ENCODE data around the gene ANO7.

Gene ANO7

DNA sequence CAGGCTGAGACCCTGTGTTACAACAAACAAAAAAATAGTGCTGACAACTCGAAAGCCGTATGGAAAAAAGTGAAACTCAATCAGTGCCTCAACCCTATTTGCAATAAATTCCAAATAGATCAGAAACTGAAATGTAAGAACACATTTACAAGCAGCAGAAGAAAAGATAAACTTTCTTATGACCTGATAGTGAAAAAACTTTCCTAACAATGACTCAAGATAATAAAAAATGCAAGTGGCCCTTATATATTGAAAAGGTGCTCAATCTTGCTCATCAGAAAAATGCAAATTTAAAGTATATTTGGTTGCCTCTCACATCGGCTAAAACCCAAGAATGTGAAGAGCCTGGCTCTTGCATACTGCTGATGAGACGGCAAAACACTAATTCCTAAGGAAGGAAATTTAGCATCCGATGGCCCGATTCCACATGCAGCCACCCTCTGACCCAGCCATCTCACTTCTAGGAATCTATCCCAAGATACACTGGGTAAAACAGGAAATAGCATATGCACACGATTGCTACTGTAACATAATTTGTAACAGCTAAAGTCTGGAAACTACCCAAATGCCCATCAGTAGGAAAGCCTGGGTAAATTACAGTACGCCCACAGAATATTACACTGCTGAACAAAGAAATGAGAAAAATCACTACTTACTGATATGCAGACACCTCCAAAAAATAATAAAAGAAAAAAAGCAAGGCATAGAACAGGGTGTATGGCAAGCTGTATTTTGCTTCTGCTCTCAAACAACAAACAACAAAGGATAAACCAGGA lies 70.2 kb downstream of the ANO7 start:
- TF ChIP-seq EZH2 (IDR thresholded peaks at IDR 0.05; ENCODE audit: borderline replicate concordance, low read depth, low read length, severe bottlenecking) (no peak), CTCF (IDR thresholded peaks at IDR 0.05; ENCODE audit: borderline replicate concordance, extremely low read depth, low read length, poor library complexity, severe bottlenecking) (no peak)
- Histone ChIP-seq H3K36me3 (ENCODE audit: insufficient read depth, low read length) (peaks cover 91% of the 10 kb centered on the region), H3K4me1 (ENCODE audit: insufficient read depth, low read length) (no peaks in the 10 kb centered on the region), H3K9ac (ENCODE audit: low read depth, low read length) (no peak overlapping the region), H4K20me1 (ENCODE audit: insufficient read depth, low read length) (0 out of 2 replicates have a peak, but pooled peaks cover 2% of the 10 kb centered on the region), H2AFZ (ENCODE audit: low read depth, low read length) (no peak overlapping the region), H3K4me3 (ENCODE audit: low read depth in 1 of 2, low read length in 2 of 2) (no peak overlapping the region), H3K79me2 (ENCODE audit: insufficient read depth, low read length) (no peaks in the 10 kb centered on the region), H3K4me2 (ENCODE audit: insufficient read depth, low read length) (no peak overlapping the region), H3K9me3 (ENCODE audit: insufficient read depth, low read length, severe bottlenecking) (no peaks in the 10 kb centered on the region), H3K27me3 (ENCODE audit: insufficient read depth, low read length, poor library complexity) (no peaks in the 10 kb centered on the region), H3K27ac (ENCODE audit: low read length) (no peak overlapping the region)
- no peak for ATAC-seq (ENCODE audit: insufficient read depth, low read depth)
- DNase-seq: no peak

GRCh38 chr2:241260911-241261310 lies 72.4 kb downstream of the ANO7 start:
- Histone ChIP-seq H3K4me2 (ENCODE audit: insufficient read depth, low read length) (no peak overlapping the region), H4K20me1 (ENCODE audit: insufficient read depth, low read length) (0 out of 2 replicates have a peak, but pooled peaks cover 5% of the 10 kb centered on the region), H3K36me3 (ENCODE audit: insufficient read depth, low read length) (peaks cover 89% of the 10 kb centered on the region), H3K27me3 (ENCODE audit: insufficient read depth, low read length, poor library complexity) (no peaks in the 10 kb centered on the region), H3K9ac (ENCODE audit: low read depth, low read length) (no peak overlapping the region), H3K4me1 (ENCODE audit: insufficient read depth, low read length) (no peaks in the 10 kb centered on the region), H3K27ac (ENCODE audit: low read length) (no peak overlapping the region), H3K79me2 (ENCODE audit: insufficient read depth, low read length) (no peaks in the 10 kb centered on the region), H3K4me3 (ENCODE audit: low read depth in 1 of 2, low read length in 2 of 2) (no peak overlapping the region), H2AFZ (ENCODE audit: low read depth, low read length) (no peak overlapping the region), H3K9me3 (ENCODE audit: insufficient read depth, low read length, severe bottlenecking) (no peaks in the 10 kb centered on the region)
- TF ChIP-seq CTCF (IDR thresholded peaks at IDR 0.05; ENCODE audit: borderline replicate concordance, extremely low read depth, low read length, poor library complexity, severe bottlenecking) (no peak), EZH2 (IDR thresholded peaks at IDR 0.05; ENCODE audit: borderline replicate concordance, low read depth, low read length, severe bottlenecking) (no peak)
- ATAC-seq (ENCODE audit: insufficient read depth, low read depth) (no peak), DNase-seq (no peak)

GRCh38 chr2:241261628-241262027 lies 73.2 kb downstream of the ANO7 start:
- no peak overlapping the region for H3K9ac ChIP-seq (ENCODE audit: low read depth, low read length)
- no peak overlapping the region for H3K27ac ChIP-seq (ENCODE audit: low read length)
- DNase-seq (no peak), ATAC-seq (ENCODE audit: insufficient read depth, low read depth) (no peak)
- peaks cover 4% of the 10 kb centered on the region; the same call in 1 of the 2 replicates for H3K79me2 ChIP-seq (ENCODE audit: insufficient read depth, low read length)
- no peak overlapping the region for H3K4me3 ChIP-seq (ENCODE audit: low read depth in 1 of 2, low read length in 2 of 2)
- no peak overlapping the region for H2AFZ ChIP-seq (ENCODE audit: low read depth, low read length)
- no peak overlapping the region for H3K4me2 ChIP-seq (ENCODE audit: insufficient read depth, low read length)
- peaks cover 89% of the 10 kb centered on the region for H3K36me3 ChIP-seq (ENCODE audit: insufficient read depth, low read length)
- H3K27me3 ChIP-seq (ENCODE audit: insufficient read depth, low read length, poor library complexity): no peaks in the 10 kb centered on the region
- 0 out of 2 replicates have a peak, but pooled peaks cover 5% of the 10 kb centered on the region for H4K20me1 ChIP-seq (ENCODE audit: insufficient read depth, low read length)
- no peaks in the 10 kb centered on the region for H3K4me1 ChIP-seq (ENCODE audit: insufficient read depth, low read length)
- H3K9me3 ChIP-seq (ENCODE audit: insufficient read depth, low read length, severe bottlenecking): no peaks in the 10 kb centered on the region
- TF ChIP-seq EZH2 (IDR thresholded peaks at IDR 0.05; ENCODE audit: borderline replicate concordance, low read depth, low read length, severe bottlenecking) (no peak), CTCF (IDR thresholded peaks at IDR 0.05; ENCODE audit: borderline replicate concordance, extremely low read depth, low read length, poor library complexity, severe bottlenecking) (no peak)

Measured in DND-41 (cell line).